CD8-positive, alpha-beta memory T cell (primary cell): ENCODE data around the gene BDH2. TPM values are rescaled to one million over a fixed set of nuclear protein-coding genes. Genes with fewer than 3 reads are reported as not detected.

Experiments used
- CTCF ChIA-PET: fragments of 350-600 bp; sonication (Branson Sonifier 250); formaldehyde crosslinking; loops from one replicate; lab custom pipeline; 2021; ENCODE audit warnings: antibody characterized with exemption; lab: Charles Lee
- POLR2A ChIA-PET: fragments of 350-600 bp; sonication (Branson Sonifier 250); formaldehyde crosslinking; loops from one replicate; lab custom pipeline; 2021; ENCODE audit warnings: antibody characterized with exemption; lab: Charles Lee
- DNase-seq, 5 donors: peaks; one replicate each; pipeline versions ENCODE4 v3.0.0 to v3.0.0-alpha.2; 2020 to 2022; ENCODE audit warnings: mixed read lengths in 1 of 5
- H3K27ac ChIP-seq: one replicate; pipeline ENCODE4 v1.7.0; 2013; ENCODE audit warnings: low read depth, mild to moderate bottlenecking, low read length, moderate library complexity
- H3K27me3 ChIP-seq: 2 replicates; pipeline ENCODE4 v1.7.0; 2013; ENCODE audit warnings: low read length, mild to moderate bottlenecking; ENCODE audit not compliant: insufficient read depth, poor library complexity, severe bottlenecking
- H3K36me3 ChIP-seq: 2 replicates; pipeline ENCODE4 v1.7.0; 2013; ENCODE audit warnings: mild to moderate bottlenecking, low read length, moderate library complexity; ENCODE audit not compliant: insufficient read depth
- H3K4me1 ChIP-seq: 2 replicates; pipeline ENCODE4 v1.7.0; 2013; ENCODE audit warnings: mild to moderate bottlenecking, low read length, moderate library complexity; ENCODE audit not compliant: insufficient read depth
- H3K4me3 ChIP-seq: 2 replicates; pipeline ENCODE4 v1.7.0; 2013; ENCODE audit warnings: mild to moderate bottlenecking, low read length
- H3K9me3 ChIP-seq: 2 replicates; pipeline ENCODE4 v1.7.0; 2013; ENCODE audit warnings: mild to moderate bottlenecking, low read length
- H3K27ac Mint-ChIP-seq, 8 donors: one replicate each; pipeline ENCODE4 v1.8.0; 2020 to 2021; ENCODE audit warnings: mixed read lengths in 8 of 8, mild to moderate bottlenecking in 6 of 8, inconsistent platforms in 3 of 8, moderate library complexity in 3 of 8
- H3K27me3 Mint-ChIP-seq, 2 donors: one replicate each; pipeline ENCODE4 v1.8.0; 2020 to 2021; ENCODE audit warnings: mixed read lengths in 2 of 2, mild to moderate bottlenecking in 1 of 2, moderate library complexity in 1 of 2
- H3K36me3 Mint-ChIP-seq, 3 donors: one replicate each; pipeline ENCODE4 v1.8.0; 2020 to 2021; ENCODE audit warnings: mixed read lengths in 3 of 3, inconsistent platforms in 1 of 3, mild to moderate bottlenecking in 1 of 3
- H3K4me1 Mint-ChIP-seq, 3 donors: one replicate each; pipeline ENCODE4 v1.8.0; 2020 to 2021; ENCODE audit warnings: mixed read lengths in 3 of 3, inconsistent platforms in 1 of 3, mild to moderate bottlenecking in 1 of 3
- H3K4me3 Mint-ChIP-seq, 7 donors: one replicate each; pipeline ENCODE4 v1.8.0; 2020 to 2021; ENCODE audit warnings: mixed read lengths in 7 of 7, mild to moderate bottlenecking in 6 of 7, moderate library complexity in 4 of 7, inconsistent platforms in 2 of 7
- H3K9me3 Mint-ChIP-seq, 5 donors: one replicate each; pipeline ENCODE4 v1.8.0; 2020 to 2022; ENCODE audit warnings: mixed read lengths in 5 of 5, mild to moderate bottlenecking in 3 of 5, moderate library complexity in 2 of 5, inconsistent platforms in 1 of 5
- polyA plus RNA-seq: library from polyadenylated mRNA; unstranded; fragments of 300-500 nt; fragmentation: Illumina TruSeq; gene quantifications from one replicate; pipeline ENCODE4 v1.2.3, GENCODE V29; 2021
- total RNA-seq, 2 experiments: library from RNA; stranded (reverse); gene quantifications; one replicate each; pipeline ENCODE4 v1.2.3, GENCODE V29; 2021

The BDH2 gene
- total and polyA plus RNA-seq, 3 experiments from 2014 or later, result 10.9 to 29.2 (median 11.4) TPM

DNA sequence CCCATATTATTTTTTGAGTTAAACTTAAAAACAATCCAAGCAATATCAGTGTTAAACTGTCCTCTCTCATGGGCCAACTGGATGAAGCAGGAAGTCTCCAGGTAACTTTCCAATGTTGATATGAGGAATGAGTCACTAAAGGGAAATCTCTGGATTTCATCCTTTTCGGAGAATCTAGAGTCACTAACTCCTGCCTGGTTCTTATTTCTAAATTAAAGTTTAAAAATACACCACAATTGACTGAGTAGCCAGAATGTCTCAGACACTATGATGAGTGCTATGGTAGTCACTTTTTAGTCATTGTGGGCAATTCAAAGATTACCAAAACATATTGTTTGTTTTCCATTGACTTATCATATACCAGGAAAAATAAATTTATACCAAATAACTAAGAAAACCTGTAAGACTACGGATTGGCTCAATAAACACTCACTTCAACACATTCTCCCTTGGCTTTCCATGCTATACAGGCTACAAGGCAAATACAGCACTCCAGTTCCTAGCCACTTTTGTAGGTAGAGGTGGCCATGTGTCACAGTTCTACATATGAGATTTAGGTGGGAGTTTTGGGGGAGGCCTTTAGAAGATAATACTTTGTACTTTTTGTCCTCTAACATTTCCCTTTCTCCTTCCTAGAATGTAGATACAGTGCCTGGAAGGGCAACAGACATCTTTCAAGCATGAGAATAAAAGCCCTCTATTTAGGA is 31.6 kb downstream of the BDH2 start:
- Mint-ChIP-seq H3K27me3 (no peaks in the 10 kb centered on the region), H3K27ac (peak overlapping the region in 1 of 8 donors; percentile 24), H3K4me1 (peaks cover 9 to 21% (median 16%) of the 10 kb centered on the region in 3 donors), H3K9me3 (no peaks in the 10 kb centered on the region), H3K4me3 (no peak overlapping the region), H3K36me3 (peaks cover 0 to 33% (median 16%) of the 10 kb centered on the region in 3 donors)
- ChIA-PET CTCF (no interaction called here), POLR2A (no interaction called here)
- H3K27me3 ChIP-seq, result no peaks in the 10 kb centered on the region
- H3K27ac ChIP-seq, result no peak overlapping the region
- no peak for DNase-seq
- no peaks in the 10 kb centered on the region for H3K9me3 ChIP-seq
- H3K4me1 ChIP-seq, result no peaks in the 10 kb centered on the region
- no peak overlapping the region for H3K4me3 ChIP-seq
- no peaks in the 10 kb centered on the region for H3K36me3 ChIP-seq

DNA sequence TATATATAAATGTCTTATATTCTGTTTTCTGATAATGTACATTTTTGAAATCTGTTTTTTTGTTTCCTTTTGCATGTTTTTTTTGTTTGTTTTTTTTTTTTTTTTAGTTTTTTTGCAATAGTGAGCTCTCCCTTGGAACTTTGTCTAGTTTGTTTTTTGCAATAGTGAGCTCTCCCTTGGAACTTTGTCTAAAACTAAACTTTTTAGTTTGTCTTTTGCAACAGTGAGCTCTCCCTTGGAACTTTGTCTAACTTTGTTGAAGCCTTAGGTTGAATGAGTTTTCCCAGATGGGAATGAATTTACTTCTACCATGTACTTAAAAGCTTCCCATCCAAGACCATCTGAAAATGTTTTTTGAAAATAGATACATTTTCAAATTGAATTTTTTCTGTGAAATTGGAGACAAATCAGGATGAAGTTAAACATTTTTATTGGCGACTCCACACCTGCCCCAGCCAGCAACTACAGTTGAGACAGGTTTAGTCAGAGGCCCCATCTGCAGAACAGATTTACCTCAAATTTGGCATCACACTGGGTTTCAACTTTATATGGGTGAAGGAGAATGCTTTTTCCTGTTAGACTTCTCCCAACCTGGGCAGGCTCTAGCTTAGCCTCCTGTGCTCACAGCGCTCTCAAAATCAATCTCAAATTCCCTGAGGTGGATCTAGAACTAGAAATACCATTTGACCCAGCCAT is 39.0 kb downstream of the BDH2 start:
- H3K4me1 ChIP-seq, result no peaks in the 10 kb centered on the region

GRCh38 chr4:103054030-103054429 is 45.6 kb downstream of the BDH2 start:
- H3K27ac Mint-ChIP-seq, result peak overlapping the region in 1 of 8 donors; percentile 60
- H3K4me3 ChIP-seq, result no peak overlapping the region
- no peaks in the 10 kb centered on the region for H3K27me3 Mint-ChIP-seq
- CTCF ChIA-PET, result no interaction called here
- H3K27me3 ChIP-seq, result no peaks in the 10 kb centered on the region
- no peak overlapping the region for H3K27ac ChIP-seq
- H3K4me1 ChIP-seq, result no peaks in the 10 kb centered on the region
- H3K36me3 ChIP-seq, result no peaks in the 10 kb centered on the region
- DNase-seq, result no peak
- H3K4me3 Mint-ChIP-seq, result no peak overlapping the region
- H3K4me1 Mint-ChIP-seq, result no peaks in the 10 kb centered on the region
- POLR2A ChIA-PET, result no interaction called here
- H3K36me3 Mint-ChIP-seq, result peaks cover 0 to 16% (median 7%) of the 10 kb centered on the region in 3 donors
- H3K9me3 Mint-ChIP-seq, result no peaks in the 10 kb centered on the region
- H3K9me3 ChIP-seq, result no peaks in the 10 kb centered on the region

More for the DNA sequence above, 39.0 kb downstream of the BDH2 start:
- ChIA-PET CTCF (interaction anchor here (1.9 kb wide), 1 partner anchor 31 kb away, joined by 4 read pairs; no protein-coding TSS in a partner anchor), POLR2A (interaction anchor here (0.7 kb wide), 1 partner anchor 54 kb away, joined by 11 read pairs; no protein-coding TSS in a partner anchor)
- no peaks in the 10 kb centered on the region for H3K9me3 Mint-ChIP-seq
- DNase-seq, result no peak
- peaks cover 0 to 4% (median 0%) of the 10 kb centered on the region in 3 donors for H3K4me1 Mint-ChIP-seq
- Histone ChIP-seq H3K27me3 (no peaks in the 10 kb centered on the region), H3K27ac (no peak overlapping the region), H3K9me3 (no peaks in the 10 kb centered on the region), H3K36me3 (no peaks in the 10 kb centered on the region), H3K4me3 (no peak overlapping the region)
- H3K36me3 Mint-ChIP-seq, result peaks cover 0 to 30% (median 10%) of the 10 kb centered on the region in 3 donors
- H3K27ac Mint-ChIP-seq, result peak overlapping the region in 1 of 8 donors; percentile 16
- no peaks in the 10 kb centered on the region for H3K27me3 Mint-ChIP-seq
- H3K4me3 Mint-ChIP-seq, result no peak overlapping the region

- Mint-ChIP-seq H3K27ac (peak overlapping the region in 1 of 8 donors; percentile 56), H3K36me3 (peaks cover 0 to 28% (median 7%) of the 10 kb centered on the region in 3 donors), H3K27me3 (no peaks in the 10 kb centered on the region), H3K4me1 (no peaks in the 10 kb centered on the region), H3K4me3 (no peak overlapping the region), H3K9me3 (no peaks in the 10 kb centered on the region)
- Histone ChIP-seq H3K4me1 (no peaks in the 10 kb centered on the region), H3K27ac (no peak overlapping the region), H3K9me3 (no peaks in the 10 kb centered on the region), H3K4me3 (no peak overlapping the region), H3K36me3 (no peaks in the 10 kb centered on the region), H3K27me3 (no peaks in the 10 kb centered on the region)
- CTCF ChIA-PET, result interaction anchor here (0.7 to 1.4 kb wide), 3 partner anchors 9 to 47 kb away, joined by 3 to 4 read pairs (median 3); partner anchors contain the start of gene BDH2
- DNase-seq, result no peak
- POLR2A ChIA-PET, result no interaction called here
Observed at GRCh38 chr4:103052779-103053178, 46.9 kb downstream of the BDH2 start.

- Histone ChIP-seq H3K27ac (no peak overlapping the region), H3K36me3 (no peaks in the 10 kb centered on the region), H3K4me3 (no peak overlapping the region), H3K27me3 (no peaks in the 10 kb centered on the region), H3K9me3 (no peaks in the 10 kb centered on the region), H3K4me1 (no peaks in the 10 kb centered on the region)
- ChIA-PET CTCF (interaction anchor here (0.7 to 1.4 kb wide), 3 partner anchors 8 to 48 kb away, joined by 3 to 4 read pairs (median 3); partner anchors contain the start of gene BDH2), POLR2A (interaction anchor here (0.7 kb wide), 2 partner anchors 33 to 91 kb away, joined by 3 to 4 read pairs; partner anchors contain the start of gene SLC9B1)
- Mint-ChIP-seq H3K4me3 (no peak overlapping the region), H3K4me1 (no peaks in the 10 kb centered on the region), H3K36me3 (peaks cover 0 to 31% (median 8%) of the 10 kb centered on the region in 3 donors), H3K27ac (no peak overlapping the region), H3K9me3 (no peaks in the 10 kb centered on the region), H3K27me3 (no peaks in the 10 kb centered on the region)
- no peak for DNase-seq
Observed at GRCh38 chr4:103052145-103052544, 47.5 kb downstream of the BDH2 start.

DNA sequence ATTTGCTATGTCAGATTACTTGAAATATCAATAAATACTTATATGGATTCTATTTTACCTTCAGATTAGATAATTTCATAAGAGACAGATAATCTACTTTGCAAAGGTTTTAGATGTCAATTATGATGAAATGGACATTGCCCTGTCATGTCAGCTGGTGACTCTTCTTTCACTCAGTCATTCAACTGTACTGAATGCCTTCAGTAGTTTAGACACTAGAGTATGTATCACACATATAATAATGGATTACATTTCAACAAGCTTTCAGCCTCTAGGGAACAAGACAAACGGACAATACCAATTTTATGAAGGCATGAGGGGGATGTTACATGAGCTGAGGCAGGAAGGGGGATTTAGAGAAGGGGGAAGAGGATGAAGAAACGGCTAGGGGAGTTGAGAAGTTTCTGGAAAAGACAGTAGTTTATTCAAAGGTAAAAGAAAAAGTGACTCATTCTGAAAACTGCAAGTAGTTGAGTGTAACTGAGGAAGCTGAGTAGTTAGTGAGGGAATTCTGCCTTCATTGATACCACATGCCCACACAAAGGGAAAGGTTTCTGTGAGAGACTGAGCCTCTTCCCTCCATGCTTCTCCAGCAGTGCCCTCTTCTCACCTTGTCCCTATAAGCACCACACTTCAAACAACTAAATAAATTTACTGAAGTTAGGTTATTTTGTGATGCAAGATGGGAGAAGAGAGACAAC is 48.7 kb downstream of the BDH2 start:
- Mint-ChIP-seq H3K9me3 (no peaks in the 10 kb centered on the region), H3K4me3 (no peak overlapping the region), H3K36me3 (peaks cover 12 to 39% (median 14%) of the 10 kb centered on the region in 3 donors), H3K27me3 (no peaks in the 10 kb centered on the region), H3K4me1 (peaks cover 0 to 8% (median 3%) of the 10 kb centered on the region in 3 donors), H3K27ac (peak overlapping the region in 4 of 8 donors; percentile 4 to 49 (median 10))
- Histone ChIP-seq H3K4me3 (no peak overlapping the region), H3K36me3 (no peaks in the 10 kb centered on the region), H3K27me3 (no peaks in the 10 kb centered on the region), H3K4me1 (no peaks in the 10 kb centered on the region), H3K9me3 (no peaks in the 10 kb centered on the region), H3K27ac (no peak overlapping the region)
- ChIA-PET POLR2A (no interaction called here), CTCF (interaction anchor here (0.8 to 1.4 kb wide), 3 partner anchors 15 to 49 kb away, joined by 3 read pairs; no protein-coding TSS in a partner anchor)
- DNase-seq, result no peak

- H3K9me3 Mint-ChIP-seq, result no peaks in the 10 kb centered on the region
- no peaks in the 10 kb centered on the region for H3K4me1 ChIP-seq
- POLR2A ChIA-PET, result no interaction called here
- peak in 3 of 5 donors; percentile 47 to 63 (median 50) for DNase-seq
- no peaks in the 10 kb centered on the region for H3K27me3 ChIP-seq
- peaks cover 19 to 59% (median 20%) of the 10 kb centered on the region in 3 donors for H3K36me3 Mint-ChIP-seq
- peaks cover 0 to 8% (median 3%) of the 10 kb centered on the region in 3 donors for H3K4me1 Mint-ChIP-seq
- H3K36me3 ChIP-seq, result peaks cover 6% of the 10 kb centered on the region
- H3K27ac ChIP-seq, result no peak overlapping the region
- H3K4me3 Mint-ChIP-seq, result no peak overlapping the region
- peak overlapping the region in 4 of 8 donors; percentile 11 to 74 (median 64) for H3K27ac Mint-ChIP-seq
- CTCF ChIA-PET, result interaction anchor here (0.7 to 2.4 kb wide), 9 partner anchors 12 to 616 kb away, joined by 3 to 14 read pairs (median 3); partner anchors contain the start of gene BDH2
- no peak overlapping the region for H3K4me3 ChIP-seq
- H3K9me3 ChIP-seq, result no peaks in the 10 kb centered on the region
- H3K27me3 Mint-ChIP-seq, result no peaks in the 10 kb centered on the region
Observed at GRCh38 chr4:103046416-103047290, 53.0 kb downstream of the BDH2 start.
